NCI-H2107 treated with DMSO at 0.1 percent for 48 hours (cell line): Measurements from ENCODE around the gene RNF224.
"Not testable (repeated sequence)": the region's sequence is repeated elsewhere in the genome, so short reads cannot be mapped to it uniquely, and the experiment has no call there.

Source experiments
- DNase-seq: peaks from one replicate; lab custom pipeline; 2025; ENCODE audit not compliant: unreplicated experiment; lab: John Stamatoyannopoulos, UW

RNF224 gene

DNA sequence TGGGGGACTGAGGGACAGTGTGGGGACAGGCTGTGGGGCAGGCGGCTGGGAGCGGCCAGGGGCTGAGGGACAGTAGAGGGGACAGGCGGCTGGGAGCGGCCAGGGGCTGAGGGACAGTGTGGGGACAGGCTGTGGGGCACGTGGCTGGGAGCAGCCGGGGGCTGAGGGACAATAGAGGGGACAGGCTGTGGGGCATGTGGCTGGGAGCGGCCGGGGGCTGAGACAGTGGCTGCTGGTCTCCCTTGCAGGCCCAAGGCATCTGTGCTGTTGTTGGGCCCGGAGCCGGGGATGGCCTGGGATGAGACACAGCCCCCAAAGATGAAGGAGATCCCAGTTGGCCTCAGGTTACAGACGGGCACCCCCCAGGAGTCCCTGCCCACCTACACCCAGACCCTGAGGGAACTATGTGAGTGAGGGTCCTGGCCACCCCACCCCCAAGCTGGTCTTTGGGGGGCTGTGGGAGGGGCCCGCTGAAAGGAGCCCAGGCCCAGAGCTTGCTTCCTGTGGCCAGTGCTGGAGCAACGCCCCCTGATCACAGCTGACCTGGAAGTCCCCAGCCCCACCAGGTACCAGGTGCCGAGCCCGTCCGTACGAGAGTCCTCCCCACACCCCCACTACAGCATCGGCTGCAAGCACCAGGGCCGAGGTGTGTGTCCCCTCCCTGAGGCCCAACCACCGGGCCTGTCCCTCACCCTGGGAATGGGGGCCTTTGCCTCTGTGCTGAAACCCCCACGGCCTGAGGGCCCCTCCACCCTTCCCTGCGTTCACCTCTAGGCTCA, 24.4 kb downstream of the RNF224 start:
- DNase-seq = no peak

DNA sequence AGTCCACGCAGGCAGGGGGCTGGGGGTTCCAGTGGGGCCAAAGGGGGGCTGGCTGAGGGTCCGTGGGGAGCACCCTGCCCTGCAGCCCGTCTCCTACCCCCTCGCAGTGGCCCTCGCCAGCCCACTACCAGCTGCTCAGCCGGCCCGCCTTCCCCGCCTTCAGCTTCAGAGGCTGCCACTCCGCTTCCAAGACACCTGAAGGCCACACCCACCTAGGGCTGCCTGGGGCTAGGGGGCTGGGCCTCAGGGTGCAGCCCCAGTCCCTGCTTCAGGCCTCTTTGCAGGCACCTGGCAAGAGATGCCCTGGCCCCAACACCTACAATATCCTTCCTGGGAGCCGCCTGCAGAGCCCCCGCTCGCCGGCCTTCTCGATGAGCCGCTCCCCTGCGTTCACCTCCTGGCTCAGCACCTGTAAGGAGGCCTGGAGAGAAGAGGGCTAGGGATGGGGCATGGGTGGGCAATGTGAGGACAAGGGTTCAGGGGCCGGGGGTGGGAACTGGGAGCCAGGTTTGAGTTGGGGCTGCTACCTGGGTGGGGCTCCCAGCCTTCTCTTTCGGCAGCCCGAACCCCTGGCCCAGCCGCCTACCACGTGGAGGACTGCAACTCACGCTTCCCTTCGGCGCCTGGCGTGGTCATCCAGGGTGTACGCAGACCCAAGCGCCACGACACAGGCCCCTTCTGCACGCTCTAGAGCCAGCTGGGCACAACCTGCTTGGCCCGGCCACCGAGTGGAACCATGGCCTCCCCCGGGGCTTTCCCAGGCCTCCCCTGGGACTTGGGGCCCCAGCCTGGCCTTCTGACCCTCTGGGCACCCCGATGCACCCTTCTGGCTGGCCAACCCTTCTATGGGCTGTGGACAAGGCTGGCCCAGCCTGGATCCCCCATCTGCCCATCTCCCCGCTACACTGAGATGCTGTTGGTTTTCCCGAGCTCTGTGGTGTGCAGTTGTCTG, 25.5 kb downstream of the RNF224 start:
- DNase-seq = no peak

DNA sequence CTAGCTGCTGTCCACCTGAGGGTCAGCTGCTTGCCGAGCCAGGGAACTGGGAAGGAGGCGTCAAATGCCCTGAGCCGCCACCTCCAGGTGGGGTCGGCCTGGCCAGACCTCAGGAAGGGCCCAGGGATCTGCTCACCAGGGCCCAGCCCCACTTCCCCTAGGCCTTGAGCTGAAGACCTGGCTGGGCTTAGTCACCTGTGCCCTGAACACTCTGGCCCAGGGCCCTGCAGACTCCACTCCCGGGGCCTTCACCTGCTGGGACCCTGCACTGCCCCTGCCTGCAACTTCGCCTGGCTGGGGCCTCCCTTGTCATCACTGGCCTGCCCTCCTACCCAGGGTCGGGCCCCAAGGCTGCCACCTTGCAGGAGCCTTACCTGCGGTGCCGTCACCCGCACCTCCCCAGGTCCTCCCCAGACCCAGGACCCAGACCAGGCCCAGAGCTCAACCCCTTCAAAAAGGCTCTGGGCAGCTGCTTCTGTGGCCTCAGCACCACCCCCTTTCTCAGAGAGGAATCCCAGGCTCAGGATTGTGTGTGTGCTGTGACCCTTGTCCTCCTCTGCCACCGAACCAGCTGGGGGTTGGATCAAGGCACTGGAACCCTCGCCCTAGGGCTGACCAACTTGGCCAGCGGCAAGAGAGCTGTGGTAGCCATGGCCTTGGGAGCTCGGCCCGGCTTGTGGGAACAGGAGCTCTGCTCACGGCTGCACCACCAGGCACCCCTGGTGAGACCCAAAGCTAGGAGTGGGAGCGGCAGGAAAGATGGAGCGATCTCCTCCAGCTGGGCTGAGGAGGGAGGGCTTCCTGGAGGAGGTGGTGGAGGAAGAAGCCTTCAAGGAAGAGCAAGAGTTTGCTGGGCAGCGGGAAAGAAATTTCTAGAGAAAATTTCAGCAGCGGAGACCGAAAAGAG, 26.7 kb downstream of the RNF224 start:
- no peak for DNase-seq

DNA sequence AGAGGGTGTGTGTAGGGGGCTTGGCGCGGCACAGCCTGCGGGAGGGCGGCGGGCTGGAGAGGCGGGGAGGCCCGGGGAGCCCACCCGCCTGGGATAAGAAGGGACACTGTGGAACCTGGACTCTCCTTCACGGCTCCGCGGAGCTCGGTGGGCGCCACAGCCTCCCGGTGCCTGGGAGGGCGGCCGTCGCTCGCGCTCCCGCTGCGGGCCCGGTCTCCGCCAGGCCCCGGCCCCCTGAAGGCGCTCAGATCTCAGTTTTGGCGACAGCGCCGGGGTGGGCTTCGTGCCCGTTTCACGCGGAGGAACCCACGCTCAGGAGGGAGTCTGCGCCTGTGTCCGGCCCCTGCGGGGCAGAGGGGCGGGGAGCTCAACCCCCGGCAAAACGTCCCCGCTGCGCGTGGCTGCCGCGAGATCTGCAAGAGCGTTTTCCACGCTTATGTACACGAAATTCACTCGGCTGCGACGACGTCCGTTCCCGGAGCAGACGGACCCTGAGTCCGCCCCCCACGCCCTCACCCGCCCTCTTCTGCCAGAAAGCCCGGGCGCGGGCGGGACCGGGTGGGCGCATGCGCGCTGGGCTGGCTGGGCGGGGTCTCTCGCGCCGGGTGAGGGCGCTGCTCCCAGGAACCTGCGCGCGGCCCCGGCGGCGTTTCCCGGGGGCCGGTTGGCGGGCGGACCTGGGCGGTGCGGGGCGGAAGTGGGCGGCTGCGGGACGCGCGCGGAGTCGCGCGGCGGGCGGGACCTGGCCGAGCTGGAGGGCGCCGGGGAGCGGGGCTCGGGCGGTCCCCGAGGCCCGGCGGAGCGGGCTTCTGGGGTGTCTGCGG, 27.5 kb downstream of the RNF224 start, which contains the start of gene NELFB:
Gene NELFB (plus strand): TSS at position 704 of the 824 bp plus-strand sequence.
- DNase-seq = peak; percentile 73

DNA sequence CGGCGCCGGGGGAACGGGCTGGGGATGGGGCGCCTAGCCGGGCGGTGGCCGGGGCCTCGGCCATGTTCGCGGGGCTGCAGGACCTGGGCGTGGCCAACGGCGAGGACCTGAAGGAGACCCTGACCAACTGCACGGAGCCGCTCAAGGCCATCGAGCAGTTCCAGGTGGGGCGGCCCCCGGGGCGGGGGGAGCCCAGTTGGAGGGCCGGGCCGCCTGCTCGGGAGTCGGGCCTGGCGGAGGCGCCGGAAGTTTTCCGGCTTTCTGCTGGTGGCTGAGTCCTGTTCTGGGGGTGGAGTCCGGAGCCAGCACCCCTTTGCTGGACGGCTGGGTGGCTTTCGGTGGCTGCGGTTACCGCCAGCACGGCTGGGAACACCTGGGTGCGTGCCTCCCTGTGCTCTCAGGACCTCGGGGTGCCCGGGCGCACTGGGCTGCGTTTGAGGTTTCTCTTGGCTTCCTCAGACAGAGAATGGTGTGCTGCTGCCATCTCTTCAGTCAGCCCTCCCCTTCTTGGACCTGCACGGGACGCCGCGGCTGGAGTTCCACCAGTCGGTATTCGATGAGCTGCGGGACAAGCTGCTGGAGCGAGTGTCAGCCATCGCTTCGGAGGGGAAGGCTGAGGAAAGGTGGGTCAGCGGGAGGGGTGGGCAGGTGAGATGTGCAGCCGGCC, 28.3 kb downstream of the RNF224 start:
- no peak for DNase-seq

DNA sequence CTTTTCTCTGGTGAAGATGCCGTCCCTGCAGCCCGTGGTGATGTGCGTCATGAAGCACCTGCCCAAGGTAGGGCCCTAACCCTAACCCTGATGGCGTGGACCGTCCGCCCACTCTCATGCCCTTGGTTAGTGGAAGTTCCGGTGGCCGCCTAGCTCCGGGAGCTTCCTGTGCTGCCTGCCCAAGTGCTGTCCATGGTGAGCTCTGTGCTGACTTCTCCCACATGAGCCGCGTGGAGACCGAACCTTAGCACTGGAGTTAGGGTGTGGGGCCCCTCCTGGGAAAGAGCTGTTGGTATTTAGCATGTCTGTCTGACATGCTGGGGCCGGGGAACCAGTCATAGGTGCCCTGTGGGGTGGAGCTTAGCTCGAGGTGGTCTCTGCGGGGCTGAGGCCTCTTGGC, 29.1 kb downstream of the RNF224 start:
- no peak for DNase-seq

DNA sequence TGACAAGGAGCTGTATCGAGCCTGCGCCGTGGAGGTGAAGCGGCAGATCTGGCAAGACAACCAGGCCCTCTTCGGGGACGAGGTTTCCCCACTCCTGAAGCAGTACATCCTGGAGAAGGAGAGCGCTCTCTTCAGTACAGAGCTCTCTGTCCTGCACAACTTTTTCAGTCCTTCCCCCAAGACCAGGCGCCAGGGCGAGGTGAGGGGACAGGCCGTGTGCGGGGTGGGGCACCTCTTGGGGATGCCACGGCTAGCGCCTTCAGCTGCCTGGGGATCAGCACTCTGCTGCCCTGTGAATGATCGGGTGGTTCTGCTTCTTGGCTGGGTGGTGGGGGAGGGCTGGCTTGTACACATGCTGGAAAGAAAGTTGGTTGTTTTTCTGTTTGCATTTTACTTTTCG, 29.6 kb downstream of the RNF224 start:
- DNase-seq = no peak

DNA sequence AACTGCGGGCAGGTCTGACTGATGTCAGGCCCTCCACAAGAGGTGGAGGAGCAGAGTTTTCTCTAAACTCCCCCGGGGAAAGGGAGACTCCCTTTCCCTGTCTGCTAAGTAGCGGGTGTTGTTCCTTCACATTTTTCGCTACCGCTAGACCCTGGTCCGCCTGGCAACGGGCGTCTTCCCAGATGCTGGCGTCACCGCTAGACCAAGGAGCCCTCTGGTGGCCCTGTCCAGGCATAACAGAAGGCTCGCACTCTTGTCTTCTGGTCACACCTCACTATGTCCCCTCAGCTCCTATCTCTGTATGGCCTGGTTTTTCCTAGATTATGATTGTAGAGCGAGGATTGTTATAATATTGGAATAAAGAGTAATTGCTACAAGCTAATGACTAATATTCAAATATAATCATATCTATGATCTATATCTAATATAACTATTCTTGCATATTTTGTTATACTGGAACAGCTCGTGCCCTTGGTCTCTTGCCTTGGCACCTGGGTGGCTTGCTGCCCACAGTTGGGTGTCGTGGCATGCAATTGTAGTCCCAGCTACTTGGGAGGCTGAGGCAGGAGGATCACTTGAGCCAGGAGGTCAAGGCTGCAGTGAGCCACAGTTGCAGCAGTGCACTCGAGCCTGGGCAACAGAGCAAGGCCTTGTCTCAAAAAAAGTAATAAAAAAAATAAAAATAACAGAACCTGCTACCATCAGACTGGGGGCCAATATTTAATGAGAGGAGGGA, 35.0 kb downstream of the RNF224 start:
- not testable (repeated sequence) for DNase-seq

DNA sequence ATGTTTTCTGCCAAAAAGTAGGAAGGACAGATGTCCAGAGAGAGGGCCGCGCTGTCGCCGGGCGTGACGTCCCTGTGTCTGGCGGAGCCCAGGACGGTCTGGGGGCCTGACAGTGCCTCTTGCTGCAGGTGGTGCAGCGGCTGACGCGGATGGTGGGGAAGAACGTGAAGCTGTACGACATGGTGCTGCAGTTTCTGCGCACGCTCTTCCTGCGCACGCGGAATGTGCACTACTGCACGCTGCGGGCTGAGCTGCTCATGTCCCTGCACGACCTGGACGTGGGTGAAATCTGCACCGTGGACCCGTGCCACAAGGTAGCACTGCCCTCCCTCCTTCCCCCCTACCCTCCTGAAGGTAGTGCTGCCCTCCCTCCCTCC, 35.6 kb downstream of the RNF224 start:
- no peak for DNase-seq

DNA sequence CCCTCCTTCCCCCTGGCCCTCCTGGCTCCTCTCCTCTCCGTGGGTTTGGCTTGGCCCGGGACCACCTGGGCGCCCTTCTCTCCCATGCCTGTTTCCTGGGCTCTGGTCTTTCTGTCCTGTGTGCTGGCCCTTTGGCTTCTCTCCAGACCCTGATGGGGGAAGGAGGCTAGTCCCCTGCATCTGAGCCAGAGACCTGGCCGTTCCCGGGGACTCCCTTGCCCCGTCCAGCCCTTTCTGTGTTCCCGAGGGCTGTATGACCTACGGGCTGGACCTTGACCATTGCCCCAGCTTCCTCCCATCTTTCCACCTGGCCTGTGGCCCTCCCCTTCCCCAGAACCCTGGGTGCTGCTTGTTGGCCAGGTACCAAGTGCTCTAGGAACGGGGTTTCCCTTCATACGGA, 36.2 kb downstream of the RNF224 start:
- no peak for DNase-seq

DNA sequence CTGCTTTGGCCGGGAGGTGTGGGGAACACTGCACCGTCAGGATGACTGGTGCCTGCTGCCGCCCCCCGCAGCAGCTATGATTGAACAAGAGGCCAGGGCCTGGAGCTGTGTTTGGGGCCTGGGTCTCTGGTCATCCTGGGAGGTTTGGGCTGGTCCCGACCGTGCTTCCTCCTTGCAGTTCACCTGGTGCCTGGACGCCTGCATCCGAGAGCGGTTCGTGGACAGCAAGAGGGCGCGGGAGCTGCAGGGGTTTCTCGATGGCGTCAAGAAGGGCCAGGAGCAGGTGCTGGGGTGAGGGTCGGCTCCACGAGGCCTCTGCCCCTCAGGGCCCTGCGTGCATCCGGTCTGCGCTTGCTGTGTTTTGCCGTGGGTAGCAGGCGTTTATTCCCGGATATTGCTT, 36.8 kb downstream of the RNF224 start:
- no peak for DNase-seq

DNA sequence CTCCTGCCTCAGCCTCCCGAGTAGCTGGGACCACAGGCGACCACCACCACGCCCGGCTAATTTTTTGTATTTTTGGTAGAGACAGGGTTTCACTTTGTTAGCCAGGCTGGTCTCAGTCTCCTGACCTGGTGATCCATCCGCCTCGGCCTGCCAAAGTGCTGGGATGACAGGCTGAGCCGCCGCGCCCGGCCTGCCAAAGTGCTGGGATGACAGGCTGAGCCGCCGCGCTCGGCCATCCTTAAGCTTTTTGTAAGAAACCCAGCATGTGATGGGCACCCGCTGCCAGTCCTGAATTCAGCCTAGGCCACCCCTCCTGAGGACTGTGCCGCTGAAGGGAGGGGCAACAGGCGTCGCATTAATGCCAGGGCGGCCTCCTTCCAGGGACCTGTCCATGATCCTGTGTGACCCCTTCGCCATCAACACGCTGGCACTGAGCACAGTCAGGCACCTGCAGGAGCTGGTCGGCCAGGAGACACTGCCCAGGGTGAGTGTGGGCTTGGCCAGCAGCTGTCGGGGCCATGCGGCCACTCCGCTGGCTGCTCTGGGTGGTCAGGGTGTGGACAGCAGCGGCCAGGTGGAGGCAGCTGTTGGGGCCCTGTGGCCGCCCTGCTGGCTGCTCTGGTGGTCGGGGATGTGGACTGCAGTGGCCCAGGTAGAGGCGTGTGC, 38.3 kb downstream of the RNF224 start:
- no peak for DNase-seq

DNA sequence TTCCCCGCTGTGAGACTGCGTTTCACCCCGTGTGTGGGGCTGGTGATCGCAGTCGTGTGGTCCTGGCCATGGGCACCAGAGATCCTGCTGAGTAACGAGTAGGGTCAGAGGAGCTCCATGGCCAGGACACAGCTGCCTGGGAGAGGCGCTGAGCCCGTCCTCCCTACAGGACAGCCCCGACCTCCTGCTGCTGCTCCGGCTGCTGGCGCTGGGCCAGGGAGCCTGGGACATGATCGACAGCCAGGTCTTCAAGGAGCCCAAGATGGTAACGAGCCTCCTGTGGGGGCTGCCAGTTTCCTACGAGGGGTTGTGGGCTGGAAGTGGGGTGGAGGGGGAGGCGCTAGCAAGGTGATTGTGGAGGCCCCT, 38.8 kb downstream of the RNF224 start:
- no peak for DNase-seq

DNA sequence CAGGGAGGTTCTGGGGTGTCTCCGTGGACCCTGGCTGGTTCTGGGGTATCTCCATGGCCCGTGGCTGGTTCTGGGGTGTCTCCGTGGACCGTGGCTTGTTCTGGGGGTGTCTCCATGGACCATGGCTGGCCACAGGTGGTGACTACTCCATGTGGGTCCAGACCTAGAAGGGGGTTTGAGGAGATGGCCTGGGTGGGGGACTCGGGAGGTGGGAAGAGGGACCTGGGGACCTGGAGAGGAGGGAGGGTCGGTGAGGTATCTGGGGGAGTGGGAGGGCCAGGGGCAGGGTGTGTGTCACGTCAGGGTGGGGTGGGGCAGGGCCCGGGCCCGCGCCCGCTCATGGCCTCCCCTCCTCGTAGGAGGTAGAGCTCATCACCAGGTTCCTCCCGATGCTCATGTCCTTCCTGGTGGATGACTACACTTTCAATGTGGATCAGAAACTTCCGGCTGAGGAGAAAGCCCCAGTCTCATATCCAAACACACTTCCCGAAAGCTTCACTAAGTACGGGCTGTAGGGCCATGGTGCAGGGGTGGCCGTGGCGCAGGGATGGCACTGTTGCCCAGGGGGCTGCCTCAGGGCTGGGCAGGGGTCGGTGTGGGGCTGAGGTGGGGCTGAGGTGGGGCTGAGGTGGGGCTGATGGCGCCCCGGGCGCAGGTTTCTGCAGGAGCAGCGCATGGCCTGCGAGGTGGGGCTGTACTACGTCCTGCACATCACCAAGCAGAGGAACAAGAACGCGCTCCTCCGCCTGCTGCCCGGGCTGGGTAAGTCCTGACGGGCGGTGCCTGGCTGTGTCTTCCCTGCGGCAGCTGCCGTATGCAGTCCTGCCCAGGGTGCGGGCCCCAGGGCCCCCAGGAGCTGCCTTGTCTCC, 39.5 kb downstream of the RNF224 start:
- DNase-seq = no peak

DNA sequence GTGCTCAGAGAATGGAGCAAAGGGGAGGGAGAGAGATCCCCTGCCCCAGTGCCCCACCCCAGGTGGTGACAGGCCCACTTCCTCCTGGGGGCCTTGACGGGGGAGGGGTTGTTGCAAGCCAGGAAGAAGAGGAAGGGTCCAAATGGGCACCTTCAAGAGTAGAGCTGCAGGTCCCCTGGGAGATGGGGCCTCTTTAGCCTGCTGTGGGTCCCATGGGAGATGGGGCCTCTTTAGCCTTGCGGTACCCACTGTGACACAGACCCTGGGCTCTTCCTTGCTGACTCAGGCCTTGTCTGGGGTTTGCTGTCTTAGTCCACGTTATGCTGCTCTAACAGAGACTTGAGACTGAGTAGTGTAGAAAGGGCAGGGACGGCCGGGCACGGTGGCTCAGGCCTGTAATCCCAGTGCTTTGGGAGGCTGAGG, 40.6 kb downstream of the RNF224 start:
- no peak for DNase-seq

DNA sequence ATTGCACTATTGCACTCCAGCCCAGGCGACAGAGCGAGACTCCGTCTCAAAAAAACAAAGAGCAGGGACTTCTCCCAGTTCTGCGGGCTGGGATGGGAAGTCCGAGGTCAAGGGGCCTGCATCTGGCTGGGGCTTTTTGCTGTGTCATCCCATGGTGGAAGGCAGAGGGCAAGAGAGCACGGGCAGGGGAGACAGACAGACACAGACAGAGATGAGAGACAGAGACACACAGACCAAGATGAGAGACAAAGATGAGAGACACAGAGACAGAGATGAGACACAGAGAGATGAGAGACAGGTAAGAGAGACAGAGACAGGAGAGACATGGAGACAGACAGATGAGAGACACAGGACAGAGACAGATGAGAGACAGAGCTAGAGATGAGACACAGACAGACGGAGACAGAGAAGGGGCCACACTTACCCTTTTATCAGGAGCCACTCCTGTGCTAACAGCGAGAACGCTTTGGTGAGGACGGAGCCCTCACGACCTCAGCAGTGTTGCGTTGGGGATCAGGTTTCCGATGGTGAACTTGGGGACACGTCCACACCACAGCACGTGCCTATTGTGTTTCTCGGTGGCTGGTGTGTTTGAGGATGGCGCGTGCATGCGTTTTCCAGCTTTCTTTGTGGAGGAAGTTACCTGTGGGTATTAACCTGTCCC, 41.4 kb downstream of the RNF224 start:
- DNase-seq = no peak

DNA sequence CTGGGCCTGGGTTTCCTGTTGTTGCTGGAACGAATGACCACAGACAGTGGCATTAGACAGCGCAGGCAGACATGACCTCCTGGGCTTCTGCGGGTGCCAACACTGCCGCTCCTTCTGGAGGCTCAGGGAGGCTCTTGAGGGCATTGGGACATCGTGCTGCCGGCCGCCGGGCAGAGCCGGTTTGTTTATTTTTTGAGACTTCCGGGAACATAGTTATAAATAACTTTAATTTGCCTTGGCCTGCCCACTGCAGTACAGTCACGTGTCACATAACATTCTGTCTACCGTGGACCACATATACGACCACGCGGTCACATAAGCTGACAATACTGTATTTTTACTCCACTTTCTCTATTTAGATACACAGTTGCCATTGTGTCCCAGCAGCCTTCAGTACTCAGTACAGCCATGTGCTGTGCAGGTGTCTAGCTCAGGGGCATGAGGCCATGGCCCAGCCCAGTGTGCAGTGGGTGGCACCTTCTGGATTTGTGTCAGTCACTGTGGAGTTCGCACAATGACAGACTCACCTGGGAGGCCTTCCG, 42.0 kb downstream of the RNF224 start:
- DNase-seq = no peak
